OCI-LY3 (cell line): ENCODE results near the gene SLC25A44.

Source experiments
- H2AFZ ChIP-seq: fragments of 200-600, 300-600 bp; shearing (Covaris generic); 2 replicates; pipeline ENCODE4 v1.6.0; 2014; ENCODE audit warnings: antibody characterized with exemption, low read depth, low read length
- H3K27ac ChIP-seq: fragments of 200-600, 300-600 bp; sonication (generic); 2 replicates; pipeline ENCODE4 v1.5.1; 2014; ENCODE audit warnings: mild to moderate bottlenecking, low read length, moderate library complexity, mixed read lengths
- H3K27me3 ChIP-seq: fragments of 200-600, 300-600 bp; sonication (generic); 2 replicates; pipeline ENCODE4 v1.6.1; 2014; ENCODE audit warnings: low read depth, low read length, mixed read lengths
- H3K36me3 ChIP-seq: fragments of 200-600, 300-600 bp; sonication (generic); replicated peaks from 2 replicates; pipeline ENCODE3; 2014; ENCODE audit warnings: low read depth, low read length, mixed read lengths
- H3K4me1 ChIP-seq: fragments of 300-600, 200-600 bp; sonication (generic); 2 replicates; pipeline ENCODE4 v1.6.1; 2014; ENCODE audit warnings: low read length, mixed read lengths
- H3K4me2 ChIP-seq: fragments of 200-600, 300-600 bp; sonication (generic); 2 replicates; pipeline ENCODE4 v1.6.1; 2014; ENCODE audit warnings: low read length, mixed read lengths
- H3K4me3 ChIP-seq: fragments of 300-600, 200-600 bp; sonication (generic); 2 replicates; pipeline ENCODE4 v1.5.1; 2014; ENCODE audit warnings: antibody characterized with exemption, mild to moderate bottlenecking, low read length, moderate library complexity
- H3K79me2 ChIP-seq: fragments of 300-600, 200-600 bp; shearing (Covaris generic); 2 replicates; pipeline ENCODE4 v1.6.1; 2014; ENCODE audit warnings: mild to moderate bottlenecking, low read length, mixed read lengths
- H3K9ac ChIP-seq: fragments of 300-600, 200-600 bp; shearing (Covaris generic); 2 replicates; pipeline ENCODE4 v1.6.0; 2014; ENCODE audit warnings: mild to moderate bottlenecking, low read length, moderate library complexity
- H3K9me3 ChIP-seq: fragments of 200-600, 300-600 bp; shearing (Covaris generic); 2 replicates; pipeline ENCODE4 v1.6.1; 2014; ENCODE audit warnings: low read length, mixed read lengths; ENCODE audit not compliant: insufficient read depth
- H4K20me1 ChIP-seq: fragments of 200-600, 300-600 bp; sonication (generic); 2 replicates; pipeline ENCODE4 v1.6.1; 2016; ENCODE audit warnings: low read length, mixed read lengths; ENCODE audit not compliant: insufficient read depth
- CTCF ChIP-seq: fragments of 200-600, 300-600 bp; sonication (generic); IDR thresholded peaks from 2 replicates; pipeline ENCODE4 v1.5.1; 2014; ENCODE audit warnings: antibody characterized with exemption, low read length, low read depth
- EZH2phosphoT487 ChIP-seq: fragments of 200-600 bp; shearing (Covaris generic); IDR thresholded peaks from 2 replicates; pipeline ENCODE4 v1.6.1; 2018; ENCODE audit warnings: antibody characterized with exemption, mixed run types, low read depth

SLC25A44 gene

GRCh38 chr1:156251527-156251926 lies 57.6 kb downstream of the SLC25A44 start:
- TF ChIP-seq EZH2phosphoT487: no peak
- no peak for TF ChIP-seq CTCF
- peaks cover 4% of the 10 kb centered on the region; the same call in 1 of the 2 replicates for H4K20me1 ChIP-seq
- no peaks in the 10 kb centered on the region for H3K9me3 ChIP-seq
- no peak overlapping the region for H2AFZ ChIP-seq
- H3K27ac ChIP-seq: no peak overlapping the region
- H3K9ac ChIP-seq: no peak overlapping the region
- H3K79me2 ChIP-seq: no peaks in the 10 kb centered on the region
- no peak overlapping the region for H3K4me3 ChIP-seq
- no peak overlapping the region for H3K4me2 ChIP-seq
- H3K4me1 ChIP-seq: no peaks in the 10 kb centered on the region
- no peaks in the 10 kb centered on the region for H3K27me3 ChIP-seq
- H3K36me3 ChIP-seq: peaks cover 47% of the 10 kb centered on the region

- TF ChIP-seq CTCF: no peak
- Histone ChIP-seq H4K20me1 (no peaks in the 10 kb centered on the region; the same call in 1 of the 2 replicates), H3K9ac (no peak overlapping the region)
Observed at GRCh38 chr1:156253634-156254033, 59.7 kb downstream of the SLC25A44 start.

GRCh38 chr1:156257711-156258110 lies 63.8 kb downstream of the SLC25A44 start:
- Histone ChIP-seq H3K36me3 (peaks cover 68% of the 10 kb centered on the region), H3K27me3 (no peaks in the 10 kb centered on the region), H3K27ac (no peak overlapping the region), H3K4me3 (no peak overlapping the region), H4K20me1 (no peaks in the 10 kb centered on the region), H3K4me1 (no peaks in the 10 kb centered on the region), H3K4me2 (no peak overlapping the region), H3K9ac (no peak overlapping the region), H3K79me2 (no peaks in the 10 kb centered on the region), H2AFZ (no peak overlapping the region), H3K9me3 (no peaks in the 10 kb centered on the region)
- TF ChIP-seq EZH2phosphoT487: no peak
- TF ChIP-seq CTCF: no peak

More at GRCh38 chr1:156253634-156254033, 59.7 kb downstream of the SLC25A44 start:
- no peak overlapping the region for H3K4me3 ChIP-seq
- H2AFZ ChIP-seq: no peak overlapping the region
- H3K36me3 ChIP-seq: peaks cover 60% of the 10 kb centered on the region
- no peaks in the 10 kb centered on the region for H3K27me3 ChIP-seq
- H3K4me1 ChIP-seq: no peaks in the 10 kb centered on the region
- no peaks in the 10 kb centered on the region for H3K79me2 ChIP-seq
- no peaks in the 10 kb centered on the region for H3K9me3 ChIP-seq
- no peak overlapping the region for H3K4me2 ChIP-seq
- H3K27ac ChIP-seq: no peak overlapping the region

- Histone ChIP-seq H3K9ac (no peak overlapping the region), H3K79me2 (no peaks in the 10 kb centered on the region), H3K36me3 (peaks cover 67% of the 10 kb centered on the region), H3K4me3 (no peak overlapping the region), H2AFZ (no peak overlapping the region), H3K27ac (no peak overlapping the region), H3K4me1 (no peaks in the 10 kb centered on the region), H4K20me1 (no peaks in the 10 kb centered on the region), H3K27me3 (no peaks in the 10 kb centered on the region), H3K9me3 (no peaks in the 10 kb centered on the region), H3K4me2 (no peak overlapping the region)
- TF ChIP-seq CTCF: no peak
- TF ChIP-seq EZH2phosphoT487: no peak
Observed at GRCh38 chr1:156258859-156259258, 65.0 kb downstream of the SLC25A44 start.
